HL-60 (cell line): Measurements from ENCODE around the gene HSF2.

ENCODE experiments used
- CTCF ChIP-seq: IDR thresholded peaks from one replicate; pipeline ENCODE4 v1.5.1; 2011; ENCODE audit warnings: low read length, control low read depth, inconsistent platforms; ENCODE audit not compliant: insufficient read depth
- POLR2AphosphoS5 ChIP-seq: IDR thresholded peaks from 2 replicates; pipeline ENCODE4 v1.6.1; 2012; ENCODE audit warnings: low read depth
- REST ChIP-seq: IDR thresholded peaks from 2 replicates; pipeline ENCODE4 v1.6.1; 2012; ENCODE audit warnings: low read depth; ENCODE audit not compliant: insufficient replicate concordance

GRCh38 chr6:122461885-122462284 is 62.4 kb downstream of the HSF2 start:
- TF ChIP-seq REST: no peak
- no peak for TF ChIP-seq POLR2AphosphoS5
- no peak for TF ChIP-seq CTCF
